DLD1 (cell line): Measurements from ENCODE around the gene LRRC41.
"Not testable (repeated sequence)": the region's sequence is repeated elsewhere in the genome, so short reads cannot be mapped to it uniquely, and the experiment has no call there.

Experiments used
- in situ Hi-C: cut with HindIII; loops from 2 replicates; pipeline ENCODE4 v1.10.0; 2017; ENCODE audit warnings: low sequenced_read_pairs

Gene LRRC41, protein sequence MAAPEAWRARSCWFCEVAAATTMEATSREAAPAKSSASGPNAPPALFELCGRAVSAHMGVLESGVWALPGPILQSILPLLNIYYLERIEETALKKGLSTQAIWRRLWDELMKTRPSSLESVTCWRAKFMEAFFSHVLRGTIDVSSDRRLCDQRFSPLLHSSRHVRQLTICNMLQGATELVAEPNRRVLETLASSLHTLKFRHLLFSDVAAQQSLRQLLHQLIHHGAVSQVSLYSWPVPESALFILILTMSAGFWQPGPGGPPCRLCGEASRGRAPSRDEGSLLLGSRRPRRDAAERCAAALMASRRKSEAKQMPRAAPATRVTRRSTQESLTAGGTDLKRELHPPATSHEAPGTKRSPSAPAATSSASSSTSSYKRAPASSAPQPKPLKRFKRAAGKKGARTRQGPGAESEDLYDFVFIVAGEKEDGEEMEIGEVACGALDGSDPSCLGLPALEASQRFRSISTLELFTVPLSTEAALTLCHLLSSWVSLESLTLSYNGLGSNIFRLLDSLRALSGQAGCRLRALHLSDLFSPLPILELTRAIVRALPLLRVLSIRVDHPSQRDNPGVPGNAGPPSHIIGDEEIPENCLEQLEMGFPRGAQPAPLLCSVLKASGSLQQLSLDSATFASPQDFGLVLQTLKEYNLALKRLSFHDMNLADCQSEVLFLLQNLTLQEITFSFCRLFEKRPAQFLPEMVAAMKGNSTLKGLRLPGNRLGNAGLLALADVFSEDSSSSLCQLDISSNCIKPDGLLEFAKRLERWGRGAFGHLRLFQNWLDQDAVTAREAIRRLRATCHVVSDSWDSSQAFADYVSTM

DNA sequence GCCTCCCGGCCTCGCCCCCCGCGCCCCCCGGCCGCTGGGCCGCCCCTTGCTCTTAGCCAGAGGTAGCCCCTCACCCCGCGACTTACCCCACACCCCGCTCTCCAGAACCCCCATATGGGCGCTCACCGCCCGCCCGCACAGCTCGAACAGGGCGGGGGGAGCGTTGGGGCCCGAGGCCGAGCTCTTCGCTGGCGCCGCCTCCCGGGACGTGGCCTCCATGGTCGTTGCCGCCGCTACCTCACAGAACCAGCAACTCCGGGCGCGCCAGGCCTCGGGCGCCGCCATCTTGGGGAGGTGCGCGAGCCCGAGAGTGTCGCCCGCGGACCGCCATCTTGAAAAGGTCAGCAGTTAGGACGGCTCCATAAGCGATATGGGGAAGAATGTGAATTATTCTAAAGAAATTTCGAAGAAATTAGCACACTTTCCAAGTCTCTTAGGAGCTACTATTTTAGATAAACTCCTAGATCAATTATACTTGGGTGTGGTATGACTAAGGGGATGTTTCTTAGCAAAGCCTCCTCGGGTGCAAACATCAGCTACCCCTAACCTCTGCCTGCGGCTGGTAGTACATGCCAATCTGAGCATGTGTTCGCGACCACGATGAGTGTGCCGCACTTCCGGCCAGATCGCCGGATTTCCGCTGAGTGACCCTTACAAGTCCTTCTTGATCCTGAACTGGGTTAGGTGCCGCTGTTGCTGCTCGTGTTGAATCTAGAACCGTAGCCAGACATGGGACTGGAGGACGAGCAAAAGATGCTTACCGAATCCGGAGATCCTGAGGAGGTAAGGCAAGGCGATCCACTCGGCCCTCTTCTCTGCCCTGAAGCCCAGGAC is at the start of gene LRRC41, which contains the start of gene UQCRH:
Gene LRRC41, minus strand, starts transcription at position 579 of the 834 bp plus-strand sequence. Its CDS starts 294 bp downstream, at position 285.
Gene UQCRH, plus strand, starts transcription at position 661 of the 834 bp plus-strand sequence. Its CDS starts 69 bp downstream, at position 730.
- in situ Hi-C loops: no loop called here

DNA sequence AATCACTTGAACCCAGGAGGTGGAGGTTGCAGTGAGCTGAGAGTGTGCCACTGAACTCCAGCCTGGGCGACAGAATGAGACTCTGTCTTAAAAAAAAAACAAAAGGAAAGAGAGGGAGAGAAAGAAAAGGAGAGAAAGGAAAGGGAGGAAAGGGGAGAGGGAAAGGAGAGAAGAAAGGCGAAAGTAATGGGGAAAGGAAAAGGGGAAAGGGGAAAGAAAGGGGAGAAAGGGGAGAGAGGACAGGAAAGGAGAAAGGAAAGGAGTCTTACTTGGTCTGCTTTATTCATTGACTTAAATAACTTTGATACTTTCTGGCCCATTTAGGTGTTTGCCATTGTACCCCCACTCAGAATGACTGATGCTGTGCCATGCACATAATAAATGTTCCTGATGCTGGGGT is 48.9 kb upstream of the LRRC41 start:
- in situ Hi-C loops: no loop called here

DNA sequence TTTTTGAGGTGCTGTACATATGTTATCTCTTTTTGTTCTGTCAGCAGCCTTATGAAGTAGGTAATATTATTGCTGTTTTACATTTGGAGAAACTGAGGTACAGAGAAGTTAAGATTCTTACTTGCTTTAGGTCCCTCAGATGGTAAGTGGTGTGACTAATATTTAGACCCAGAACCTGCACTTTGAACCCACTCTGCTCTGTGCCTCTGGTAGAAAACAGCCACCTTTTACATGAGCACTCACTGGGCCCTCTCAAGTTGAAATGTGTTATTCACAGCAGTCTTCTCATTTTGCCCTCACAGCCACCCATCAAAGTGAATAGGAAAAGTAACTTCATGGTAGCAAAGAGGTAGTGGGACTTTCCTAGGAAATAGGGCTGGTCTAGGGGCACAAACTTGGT is 41.9 kb upstream of the LRRC41 start:
- in situ Hi-C loops: no loop called here

DNA sequence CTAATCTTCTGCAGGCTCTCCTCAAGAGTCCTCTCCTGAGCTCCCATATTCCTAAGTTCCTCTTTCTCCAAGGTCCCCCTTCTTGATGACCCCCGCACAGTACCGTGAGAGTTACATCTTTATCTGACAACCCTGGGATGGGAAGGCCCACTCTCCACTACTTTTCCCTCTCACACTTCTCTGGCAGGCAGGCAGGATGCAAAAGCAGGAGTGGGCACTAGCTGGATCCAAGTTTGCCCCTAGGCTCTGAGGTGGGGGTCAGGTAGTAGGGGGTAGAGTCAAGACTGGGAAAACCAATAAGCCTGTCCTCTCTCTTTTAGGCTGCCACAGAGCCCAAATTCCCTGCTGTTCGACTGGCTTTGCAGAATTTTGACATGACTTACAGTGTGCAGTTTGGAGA is 41.1 kb upstream of the LRRC41 start:
- in situ Hi-C loops: no loop called here

DNA sequence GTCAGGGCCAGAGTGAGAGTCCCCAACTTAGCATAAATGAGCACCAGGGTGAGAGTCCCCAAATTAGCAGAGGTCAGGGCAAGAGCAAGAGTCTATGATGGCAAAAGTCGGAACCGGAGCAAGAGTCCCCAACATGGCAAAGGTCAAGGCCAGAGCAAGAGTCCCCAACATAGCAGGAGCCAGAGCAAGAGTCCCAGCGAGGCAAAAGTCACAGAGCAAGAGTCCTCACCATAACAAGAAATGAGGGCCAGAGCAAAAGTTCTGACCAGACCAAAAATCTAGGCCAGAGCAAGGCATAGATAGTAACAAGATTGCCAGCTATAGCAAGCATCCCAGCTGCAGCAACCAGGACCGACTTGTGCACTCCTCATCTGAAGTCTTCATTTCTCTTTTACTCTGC is 40.3 kb upstream of the LRRC41 start:
- in situ Hi-C loops: no loop called here

DNA sequence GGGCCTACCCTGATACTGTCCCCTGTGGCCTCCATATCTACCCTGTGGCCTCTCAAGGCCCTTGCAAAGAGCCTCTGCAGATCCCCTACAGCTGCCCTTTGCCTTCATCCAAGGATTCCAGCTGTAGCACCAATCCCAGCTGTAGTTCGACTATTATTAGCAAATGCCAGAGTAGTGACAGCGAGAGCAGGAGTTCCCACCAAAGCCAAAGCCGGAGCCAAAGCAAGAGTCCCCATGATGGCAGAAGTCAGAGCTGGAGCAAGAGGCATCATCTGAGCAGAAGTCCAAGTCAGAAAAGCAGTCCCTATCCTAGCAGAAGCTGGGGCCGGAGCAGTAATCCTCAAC is 39.9 kb upstream of the LRRC41 start:
- in situ Hi-C loops: no loop called here

DNA sequence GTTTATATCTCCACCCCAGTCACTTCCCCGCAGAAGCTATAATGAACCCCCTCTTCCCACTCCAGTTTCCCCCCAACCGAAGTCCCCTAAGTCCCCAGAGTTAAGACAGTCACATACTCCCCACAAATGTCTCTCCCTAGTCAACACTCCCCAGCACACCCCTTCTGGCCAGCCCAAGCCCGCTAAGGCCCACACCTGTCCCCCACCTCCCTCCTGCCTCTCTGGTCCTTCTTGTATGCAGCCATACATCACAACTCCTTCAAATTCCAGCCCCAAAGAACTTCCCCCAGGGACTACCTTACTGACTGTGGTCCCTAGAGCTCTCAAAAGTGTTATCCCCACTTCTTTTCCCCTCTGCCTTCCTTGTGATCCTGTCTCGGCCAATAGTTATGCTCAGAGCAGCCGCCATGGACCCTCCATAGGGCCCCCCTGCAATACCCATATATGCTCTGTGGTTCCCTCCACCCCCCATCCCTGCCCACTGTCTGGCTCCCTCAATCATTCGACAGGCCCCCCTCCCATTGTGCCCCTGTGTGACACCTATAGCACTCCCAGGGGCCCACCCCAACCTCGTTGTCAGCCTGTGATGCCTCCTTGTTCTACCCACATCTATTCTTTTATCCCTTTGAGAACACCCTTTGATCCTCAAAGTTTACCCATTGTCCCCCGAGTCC is 39.4 kb upstream of the LRRC41 start:
- in situ Hi-C loops: no loop called here

DNA sequence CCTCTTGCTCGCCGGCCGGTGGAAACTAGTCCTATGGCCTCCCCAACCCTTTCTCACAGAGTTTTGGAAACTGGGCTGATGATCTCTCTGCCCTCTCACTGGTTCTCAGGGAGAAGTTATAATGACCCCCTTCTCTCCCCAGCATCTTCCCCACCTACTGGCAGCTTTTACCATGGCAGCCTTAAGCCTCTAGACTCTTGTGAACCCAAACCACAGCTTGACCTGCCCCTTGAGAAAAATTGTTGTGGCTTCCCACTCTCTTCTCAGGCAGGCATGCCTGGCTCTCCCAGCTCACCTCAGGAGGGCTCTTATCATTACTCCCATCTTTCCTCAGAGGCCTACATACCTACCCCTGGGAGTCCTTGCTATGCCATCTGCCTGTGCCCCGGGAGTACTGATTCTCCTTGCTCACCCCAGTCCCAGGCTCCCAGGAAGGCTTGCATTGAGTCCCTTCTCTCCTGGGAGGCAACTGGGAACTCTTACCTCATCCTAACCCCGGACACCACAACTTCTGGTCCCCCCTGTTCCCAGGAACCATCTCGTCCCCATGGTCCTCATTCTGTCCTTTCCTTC is 38.8 kb upstream of the LRRC41 start:
- in situ Hi-C loops: no loop called here

DNA sequence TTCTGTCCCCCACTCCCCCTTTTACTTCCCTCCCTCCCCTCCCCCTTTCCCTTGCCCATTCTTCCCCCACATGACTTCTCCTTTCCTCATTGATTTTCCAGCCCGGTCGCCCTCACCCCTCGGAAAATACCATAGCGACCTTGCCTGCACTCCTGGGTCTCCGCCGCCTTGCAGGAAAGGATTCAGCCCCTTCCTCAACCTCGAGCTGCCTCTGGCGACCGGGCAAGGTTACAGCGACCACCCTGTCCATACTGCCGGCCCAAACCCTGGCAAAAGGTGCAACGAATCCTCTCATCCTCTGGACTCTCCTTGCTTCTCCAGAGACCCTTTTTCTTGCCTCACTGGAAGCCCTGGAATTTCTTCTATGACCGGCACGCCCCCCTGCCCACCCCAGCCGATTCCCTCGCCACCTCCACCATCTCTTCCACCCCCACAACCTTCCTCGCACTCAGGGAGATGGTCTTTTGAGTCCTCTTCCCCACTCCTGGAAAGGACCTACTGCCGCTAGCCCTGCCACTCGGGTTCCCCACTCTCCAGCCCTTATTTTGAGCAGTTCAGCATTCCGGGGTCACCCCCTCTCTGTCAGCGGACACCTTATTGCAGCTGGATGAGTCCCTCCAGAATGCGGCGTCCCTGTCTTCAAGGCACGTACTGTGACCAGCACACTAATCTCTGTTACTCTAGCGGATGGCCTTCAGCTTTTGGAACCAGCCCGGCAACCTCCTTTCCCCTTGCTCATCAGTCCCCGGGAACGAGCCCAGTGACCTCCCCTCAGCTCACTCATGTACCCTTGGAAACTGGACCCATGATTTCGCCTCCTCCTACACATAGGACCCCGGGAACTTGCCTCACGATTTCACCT is 38.0 kb upstream of the LRRC41 start:
- in situ Hi-C loops: no loop called here

DNA sequence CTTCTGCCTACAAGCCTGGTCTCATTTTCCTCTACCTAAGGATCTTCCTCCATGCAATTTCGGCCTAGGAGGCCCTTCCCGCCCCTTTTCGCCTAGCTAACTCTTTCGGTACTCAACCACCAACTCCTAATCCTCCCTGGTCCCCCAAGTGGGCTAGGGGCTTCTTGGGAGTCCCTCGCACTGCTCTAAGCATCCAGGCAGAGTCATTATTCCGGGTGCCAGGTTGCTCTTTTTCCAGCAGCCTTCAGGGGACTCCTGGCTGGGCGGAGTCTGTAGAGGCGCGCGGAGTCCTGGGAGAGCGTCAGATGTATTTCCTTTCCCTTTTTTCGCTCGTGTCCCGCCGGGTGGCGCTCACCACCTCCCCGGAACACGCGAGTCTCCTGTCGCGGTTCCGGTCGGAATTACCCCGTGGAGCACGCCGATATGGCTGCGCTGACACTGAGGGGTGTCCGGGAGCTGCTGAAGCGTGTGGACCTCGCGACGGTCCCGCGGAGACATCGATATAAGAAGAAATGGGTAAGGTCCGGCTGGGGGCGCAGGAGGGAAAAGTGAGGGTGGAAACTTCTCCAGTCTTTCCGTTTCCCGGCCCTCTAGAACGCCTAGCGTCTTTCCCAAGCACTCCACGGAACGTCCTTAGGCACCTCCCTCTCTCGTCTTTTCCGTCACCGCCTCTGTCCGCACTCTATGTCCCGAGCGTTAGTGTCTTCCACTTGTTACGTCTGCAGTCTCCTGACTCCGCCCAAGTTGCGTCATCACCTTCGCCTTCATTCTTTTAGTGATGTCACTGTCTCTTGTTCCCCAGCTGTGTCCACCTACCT is 37.2 kb upstream of the LRRC41 start, which contains the start of gene NSUN4:
Gene NSUN4, plus strand, starts transcription at position 404 of the 818 bp plus-strand sequence. Its CDS starts 20 bp downstream, at position 424.
- in situ Hi-C loops: no loop called here

DNA sequence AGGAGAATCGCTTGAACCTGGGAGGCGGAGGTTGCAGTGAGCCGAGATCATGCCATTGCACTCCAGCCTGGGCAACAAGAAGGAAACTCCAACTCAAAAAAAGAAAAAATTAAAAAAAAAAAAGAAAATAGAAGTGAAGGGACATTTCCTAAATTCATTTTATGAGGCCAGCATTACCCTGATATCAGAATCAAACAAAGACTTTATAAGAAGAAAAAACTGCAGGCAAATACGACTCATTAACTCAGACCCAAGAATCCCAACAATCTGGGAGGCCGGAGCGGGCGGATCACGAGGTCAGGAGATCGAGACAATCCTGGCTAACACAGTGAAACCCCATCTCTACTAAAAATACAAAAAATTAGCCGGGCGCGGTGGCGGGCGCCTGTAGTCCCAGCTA is 34.0 kb upstream of the LRRC41 start:
- in situ Hi-C loops: not testable (repeated sequence)

DNA sequence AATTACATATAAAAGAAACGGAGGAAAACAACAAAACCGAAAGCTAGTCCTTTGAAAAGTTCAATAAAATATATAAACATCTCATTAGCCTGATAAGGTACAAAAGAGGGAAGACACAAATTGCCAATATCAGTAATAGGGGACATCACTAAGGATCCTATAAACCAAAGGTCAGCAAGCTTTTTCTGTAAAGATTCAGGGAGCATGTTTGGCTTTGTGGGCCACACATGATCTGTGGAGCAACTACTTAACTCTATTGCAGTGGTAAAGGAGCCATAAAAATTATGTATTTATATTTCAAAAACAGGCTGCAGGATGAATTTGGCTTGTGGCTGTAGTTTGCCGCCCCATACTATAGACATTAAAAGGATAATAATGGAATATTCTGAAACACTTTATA is 31.7 kb upstream of the LRRC41 start:
- in situ Hi-C loops: no loop called here

DNA sequence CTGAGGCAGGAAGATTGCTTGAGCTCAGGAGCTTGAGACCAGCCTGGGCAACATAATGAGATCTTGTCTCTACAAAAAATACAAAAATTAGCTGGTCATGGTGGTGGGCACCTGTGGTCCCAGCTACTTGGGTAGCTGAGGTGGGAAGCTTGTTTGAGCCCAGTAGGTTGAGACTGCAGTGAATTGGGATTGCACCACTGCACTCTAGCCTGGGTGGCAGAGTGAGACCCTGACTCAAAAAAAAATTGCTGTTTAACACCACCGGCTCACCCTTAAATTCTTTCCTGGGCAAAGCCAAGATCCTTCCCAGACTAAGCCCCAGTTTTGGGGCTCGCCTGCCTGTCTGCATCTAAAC is 30.6 kb upstream of the LRRC41 start:
- in situ Hi-C loops: no loop called here

DNA sequence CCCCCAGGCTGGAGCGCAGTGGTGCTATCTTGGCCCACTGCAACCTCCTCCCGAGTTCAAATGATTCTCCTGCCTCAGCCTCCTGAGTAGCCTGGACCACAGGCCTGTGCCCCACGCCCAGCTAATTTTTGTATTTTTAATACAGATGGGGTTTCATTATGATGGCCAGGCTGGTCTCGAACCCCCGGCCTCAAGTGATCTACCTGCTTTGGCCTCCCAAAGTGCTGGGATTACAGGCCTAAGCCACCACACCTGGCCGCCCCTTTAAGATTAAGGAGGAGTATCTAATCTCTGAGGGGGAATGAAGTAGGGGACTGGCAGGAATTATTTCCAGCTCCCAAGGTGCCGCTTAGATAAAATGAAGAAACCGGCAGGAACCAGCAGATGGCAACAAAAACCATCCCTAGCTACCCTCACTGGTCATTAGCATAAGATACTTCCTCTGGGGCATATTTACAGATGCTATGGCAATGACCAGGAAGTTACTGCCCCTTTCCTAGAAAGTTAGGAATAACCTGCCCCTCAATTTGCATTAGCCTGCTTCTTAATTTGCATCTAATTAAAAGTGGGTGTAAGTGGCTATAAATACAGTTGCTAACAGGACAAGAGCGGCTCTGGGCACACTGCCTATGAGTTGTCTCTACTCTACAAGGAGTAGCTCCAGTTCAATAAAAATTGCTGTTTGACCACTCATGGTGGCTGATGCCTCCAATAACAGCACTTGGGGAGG is 30.0 kb upstream of the LRRC41 start:
- in situ Hi-C loops: no loop called here

DNA sequence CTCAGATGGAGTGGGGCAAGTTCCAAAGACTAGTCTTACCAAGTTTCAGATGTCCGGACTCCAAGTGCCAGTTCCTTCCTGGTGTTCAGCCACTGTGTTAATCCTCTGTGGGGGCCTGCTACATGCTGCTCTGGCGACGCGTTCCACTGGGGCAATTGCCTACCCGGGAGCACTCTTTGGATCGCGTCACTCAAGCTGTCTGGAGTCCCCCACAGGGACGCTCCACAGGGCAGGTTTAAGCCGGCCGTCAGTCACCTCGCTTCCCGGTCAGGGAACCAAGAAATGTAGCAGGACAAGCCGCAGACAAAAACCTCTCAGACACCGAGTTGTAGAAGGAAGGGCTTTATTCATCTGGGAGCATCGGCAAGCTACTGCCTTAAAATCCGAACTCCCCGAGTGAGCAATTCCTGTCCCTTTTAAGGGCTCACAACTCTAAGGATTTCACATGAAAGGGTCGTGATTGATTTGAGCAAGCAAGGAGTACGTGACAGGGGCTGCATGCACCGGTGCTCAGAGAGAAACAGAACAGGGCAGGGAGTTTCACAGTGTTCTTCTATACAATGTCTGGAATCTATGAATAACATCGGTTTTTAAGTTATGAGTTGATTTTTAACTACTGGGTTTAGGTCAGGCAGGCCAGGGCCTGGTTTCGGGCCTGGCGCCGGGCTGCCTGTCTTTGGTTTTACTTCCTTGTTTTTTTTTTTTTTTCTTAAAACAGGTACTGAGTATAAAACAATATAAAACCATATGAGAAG is 28.5 kb upstream of the LRRC41 start:
- in situ Hi-C loops: not testable (repeated sequence)

DNA sequence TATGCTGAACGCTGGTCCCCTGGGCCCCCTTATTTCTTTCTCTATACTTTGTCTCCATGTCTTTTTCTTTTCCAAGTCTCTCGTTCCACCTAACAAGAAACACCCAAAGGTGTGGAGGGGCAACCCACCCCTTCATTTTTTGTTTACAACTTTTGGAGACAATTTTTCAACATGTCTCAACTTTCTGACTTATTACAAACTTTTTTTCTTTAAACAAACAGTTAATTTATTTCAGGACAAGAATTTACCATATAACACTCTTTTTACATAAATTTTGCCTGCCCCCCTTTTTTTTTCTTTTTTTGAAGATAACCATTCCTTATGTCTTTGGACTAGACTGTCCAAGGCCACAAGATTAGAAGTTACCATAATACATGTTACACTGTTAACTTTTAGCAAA is 27.0 kb upstream of the LRRC41 start:
- in situ Hi-C loops: not testable (repeated sequence)

DNA sequence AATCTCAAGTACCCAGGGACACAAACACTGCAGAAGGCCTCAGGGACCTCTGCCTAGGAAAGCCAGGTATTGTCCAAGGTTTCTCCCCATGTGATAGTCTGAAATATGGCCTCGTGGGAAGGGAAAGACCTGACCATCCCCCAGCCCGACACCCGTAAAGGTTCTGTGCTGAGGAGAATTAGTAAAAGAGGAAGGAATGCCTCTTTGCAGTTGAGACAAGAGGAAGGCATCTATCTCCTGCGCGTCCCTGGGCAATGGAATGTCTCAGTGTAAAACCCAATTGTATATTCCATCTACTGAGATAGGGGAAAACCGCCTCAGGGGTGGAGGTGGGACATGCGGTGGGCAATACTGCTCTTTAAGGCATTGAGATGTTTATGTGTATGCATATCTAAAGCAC is 26.4 kb upstream of the LRRC41 start:
- in situ Hi-C loops: not testable (repeated sequence)
